H9 (cell line): ENCODE data around the gene ZNF423. TPM values are rescaled to one million over a fixed set of nuclear protein-coding genes. Genes with fewer than 3 reads are reported as not detected.

Experiments
- DNase-seq: peaks from one replicate; pipeline ENCODE4 v3.0.0-alpha.2; 2017
- H2AFZ ChIP-seq: one replicate; pipeline ENCODE4 v1.6.1; 2013; ENCODE audit warnings: mild to moderate bottlenecking, low read length, control low read depth, moderate library complexity
- H2AK5ac ChIP-seq: 2 replicates; pipeline ENCODE4 v1.6.1; 2013; ENCODE audit warnings: low read length, control low read depth, mixed read lengths; ENCODE audit not compliant: insufficient read length
- H2BK120ac ChIP-seq: one replicate; pipeline ENCODE4 v1.6.1; 2013; ENCODE audit warnings: low read depth, mild to moderate bottlenecking, low read length, control low read depth, inconsistent platforms; ENCODE audit not compliant: poor library complexity, severe bottlenecking
- H2BK12ac ChIP-seq: 2 replicates; pipeline ENCODE4 v1.6.1; 2013; ENCODE audit warnings: low read length, control low read depth, mixed read lengths, low read depth; ENCODE audit not compliant: insufficient read length
- H2BK15ac ChIP-seq: 2 replicates; pipeline ENCODE4 v1.6.1; 2013; ENCODE audit warnings: low read depth, low read length, control low read depth
- H2BK20ac ChIP-seq: one replicate; pipeline ENCODE4 v1.6.1; 2013; ENCODE audit warnings: low read depth, mild to moderate bottlenecking, low read length, control low read depth, inconsistent platforms; ENCODE audit not compliant: poor library complexity, severe bottlenecking
- H2BK5ac ChIP-seq: 2 replicates; pipeline ENCODE4 v1.6.1; 2013; ENCODE audit warnings: low read length, control low read depth, mixed read lengths; ENCODE audit not compliant: insufficient read length
- H3K14ac ChIP-seq: 2 replicates; pipeline ENCODE4 v1.6.1; 2013; ENCODE audit warnings: low read length, control low read depth; ENCODE audit not compliant: insufficient read depth
- H3K18ac ChIP-seq: 2 replicates; pipeline ENCODE4 v1.6.1; 2013; ENCODE audit warnings: low read depth, mild to moderate bottlenecking, mixed read lengths, low read length, control low read depth; ENCODE audit not compliant: insufficient read length
- H3K23ac ChIP-seq: 2 replicates; pipeline ENCODE4 v1.6.1; 2013; ENCODE audit warnings: low read length, control low read depth, mixed read lengths, low read depth; ENCODE audit not compliant: insufficient read length
- H3K23me2 ChIP-seq: 2 replicates; pipeline ENCODE4 v1.6.1; 2013; ENCODE audit warnings: low read depth, mild to moderate bottlenecking, mixed read lengths, low read length, control low read depth; ENCODE audit not compliant: insufficient read length, poor library complexity, severe bottlenecking
- H3K27ac ChIP-seq: 2 replicates; pipeline ENCODE4 v1.5.1; 2013; ENCODE audit warnings: low read length, control low read depth, mixed read lengths, low read depth; ENCODE audit not compliant: insufficient read length
- H3K27me3 ChIP-seq: 2 replicates; pipeline ENCODE4 v1.6.1; 2013; ENCODE audit warnings: low read length, control low read depth, inconsistent platforms; ENCODE audit not compliant: insufficient read depth
- H3K4ac ChIP-seq: 2 replicates; pipeline ENCODE4 v1.6.1; 2013; ENCODE audit warnings: low read depth, mild to moderate bottlenecking, control low read depth, inconsistent platforms, low read length, moderate library complexity
- H3K4me1 ChIP-seq: 2 replicates; pipeline ENCODE4 v1.6.1; 2013; ENCODE audit warnings: low read length, control low read depth, inconsistent platforms; ENCODE audit not compliant: insufficient read depth
- H3K4me2 ChIP-seq: 2 replicates; pipeline ENCODE4 v1.6.1; 2013; ENCODE audit warnings: low read length, control low read depth, mixed read lengths; ENCODE audit not compliant: insufficient read length, insufficient read depth
- H3K56ac ChIP-seq: 2 replicates; pipeline ENCODE4 v1.6.1; 2013; ENCODE audit warnings: low read depth, mild to moderate bottlenecking, mixed read lengths, low read length, control low read depth; ENCODE audit not compliant: insufficient read length
- H3K79me1 ChIP-seq: 2 replicates; pipeline ENCODE4 v1.6.1; 2013; ENCODE audit warnings: low read depth, mild to moderate bottlenecking, moderate library complexity, low read length, control low read depth, inconsistent platforms; ENCODE audit not compliant: insufficient read depth, poor library complexity, severe bottlenecking
- H3K79me2 ChIP-seq: 2 replicates; pipeline ENCODE4 v1.6.1; 2013; ENCODE audit warnings: low read length, control low read depth, inconsistent platforms; ENCODE audit not compliant: insufficient read depth
- H3K9ac ChIP-seq: 2 replicates; pipeline ENCODE4 v1.6.1; 2013; ENCODE audit warnings: low read length, control low read depth, mixed read lengths; ENCODE audit not compliant: insufficient read length; ENCODE audit errors: extremely low read depth
- H3K9me3 ChIP-seq: one replicate; pipeline ENCODE4 v1.6.1; 2013; ENCODE audit warnings: low read depth, low read length, inconsistent platforms; ENCODE audit not compliant: control insufficient read depth
- H3T11ph ChIP-seq: one replicate; pipeline ENCODE4 v1.6.1; 2013; ENCODE audit warnings: mild to moderate bottlenecking, low read length, control low read depth, inconsistent platforms
- H4K20me1 ChIP-seq: one replicate; pipeline ENCODE4 v1.6.1; 2013; ENCODE audit not compliant: control insufficient read depth, insufficient read length, insufficient read depth
- H4K5ac ChIP-seq: 2 replicates; pipeline ENCODE4 v1.6.1; 2013; ENCODE audit warnings: low read depth, mild to moderate bottlenecking, mixed read lengths, low read length, control low read depth; ENCODE audit not compliant: insufficient read length
- H4K8ac ChIP-seq: replicated peaks from 2 replicates; pipeline ENCODE4 v1.6.1; 2013; ENCODE audit warnings: low read length, control low read depth, mixed read lengths, low read depth; ENCODE audit not compliant: insufficient read length
- H4K91ac ChIP-seq: 2 replicates; pipeline ENCODE4 v1.6.1; 2013; ENCODE audit warnings: low read depth, mild to moderate bottlenecking, moderate library complexity, mixed read lengths, low read length, control low read depth; ENCODE audit not compliant: insufficient read length
- H3K27ac Mint-ChIP-seq, 3 experiments: 2 replicates in 2 of 3; 3 replicates in 1 of 3; pipeline ENCODE4 v1.8.0; 2020 to 2021; ENCODE audit warnings: mixed read lengths in 3 of 3, mild to moderate bottlenecking in 1 of 3, moderate library complexity in 1 of 3
- H3K27me3 Mint-ChIP-seq: 2 replicates; pipeline ENCODE4 v1.8.0; 2021; ENCODE audit warnings: low read depth, mild to moderate bottlenecking, moderate library complexity, mixed read lengths
- H3K36me3 Mint-ChIP-seq, 3 experiments: 2 replicates in 2 of 3; 3 replicates in 1 of 3; pipeline ENCODE4 v1.8.0; 2020 to 2021; ENCODE audit warnings: low read depth in 3 of 3, mixed read lengths in 3 of 3; ENCODE audit not compliant: insufficient read depth in 1 of 3
- H3K4me1 Mint-ChIP-seq, 2 experiments: 2 replicates each; pipeline ENCODE4 v1.8.0; 2020; ENCODE audit warnings: mixed read lengths in 2 of 2
- H3K4me3 Mint-ChIP-seq, 2 experiments: 2 replicates in 1 of 2; 3 replicates in 1 of 2; pipeline ENCODE4 v1.8.0; 2020 to 2021; ENCODE audit warnings: mild to moderate bottlenecking in 2 of 2, mixed read lengths in 2 of 2, moderate library complexity in 1 of 2
- H3K9me3 Mint-ChIP-seq, 2 experiments: 2 replicates in 1 of 2; 3 replicates in 1 of 2; pipeline ENCODE4 v1.8.0; 2020; ENCODE audit warnings: mild to moderate bottlenecking in 2 of 2, mixed read lengths in 2 of 2, moderate library complexity in 1 of 2
- CTCF ChIP-seq: fragments of 200-600 bp; sonication (generic); conservative IDR thresholded peaks from 3 replicates; pipeline ENCODE4 v1.8.0; 2021; ENCODE audit warnings: antibody characterized with exemption, mild to moderate bottlenecking
- WGBS: extraction: QIAGEN DNeasy Blood & Tissue Kit; methylation state at CpG from one replicate; pipeline ENCODE4 v1.1.7; 2013; ENCODE audit warnings: missing lambda C conversion rate, low lambda C conversion rate, mixed read lengths; ENCODE audit not compliant: insufficient read length; ENCODE audit errors: extremely low coverage; 5-methylcytosine and 5-hydroxymethylcytosine counted together
- total RNA-seq: library from RNA; stranded (reverse); gene quantifications from 2 replicates; pipeline ENCODE4 v1.2.1, GENCODE V29; 2021

The ZNF423 gene
- total RNA-seq, 1 experiment from 2014 or later = 51.5 TPM

GRCh38 chr16:49776085-49776595 is 79.8 kb downstream of the ZNF423 start:
- H4K20me1 ChIP-seq = no peaks in the 10 kb centered on the region
- H3K4me3 Mint-ChIP-seq = no peak overlapping the region; a peak in 1 of 5 replicates
- H3K79me2 ChIP-seq = peaks cover 2% of the 10 kb centered on the region; the same call in 1 of the 2 replicates

More at GRCh38 chr16:49776085-49776595, 79.8 kb downstream of the ZNF423 start:
- Mint-ChIP-seq H3K36me3 (peaks cover 0 to 13% (median 7%) of the 10 kb centered on the region in 3 experiments; a peak in 5 of 7 replicates), H3K27ac (peak overlapping the region; percentile 56 to 84 (median 59); a peak in 5 of 7 replicates), H3K4me1 (peaks cover 24 to 33% of the 10 kb centered on the region in 2 experiments), H3K9me3 (no peaks in the 10 kb centered on the region), H3K27me3 (no peaks in the 10 kb centered on the region)
- Histone ChIP-seq H3K4me1 (peaks cover 23% of the 10 kb centered on the region; the same call in 1 of the 2 replicates), H3K79me1 (no peaks in the 10 kb centered on the region), H2BK20ac (no peak overlapping the region), H4K8ac (no peak overlapping the region), H2BK15ac (no peak overlapping the region), H3K23me2 (no peaks in the 10 kb centered on the region), H3K18ac (peak overlapping the region; percentile 16), H3K9me3 (no peaks in the 10 kb centered on the region), H3K23ac (no peak overlapping the region), H3T11ph (no peak overlapping the region), H3K4ac (no peak overlapping the region), H3K56ac (no peak overlapping the region), H2AFZ (no peak overlapping the region), H3K14ac (peak overlapping the region; percentile 21; the same call in 1 of the 2 replicates), H2AK5ac (no peak overlapping the region), H3K27me3 (no peaks in the 10 kb centered on the region), H3K4me2 (peak overlapping the region; percentile 4), H4K91ac (no peak overlapping the region), H3K27ac (peak overlapping the region; percentile 18), H2BK120ac (no peak overlapping the region), H2BK5ac (no peak overlapping the region), H3K9ac (no peak overlapping the region), H4K5ac (no peak overlapping the region), H2BK12ac (peak overlapping the region; percentile 30)
- DNase-seq = peak; percentile 84
- no peak for TF ChIP-seq CTCF
- no CpG with 5 or more reads among the region's 16 CpGs for WGBS
